SK-N-SH treated with all-trans-retinoic acid at 6 μM for 48 hours (cell line): ENCODE data around the gene RTBDN.

ENCODE experiments used
- BACH2 ChIP-seq: fragments of 250-450 bp; sonication (Bioruptor Pico); IDR thresholded peaks from 2 replicates; pipeline ENCODE4 v1.9.0; 2021; ENCODE audit warnings: mild to moderate bottlenecking, borderline replicate concordance
- CSDC2 ChIP-seq: fragments of 250-450 bp; sonication (Bioruptor Pico); IDR thresholded peaks from 2 replicates; pipeline ENCODE4 v1.5.0; 2020; ENCODE audit warnings: mild to moderate bottlenecking, moderate library complexity
- ESRRG ChIP-seq: fragments of 250-450 bp; sonication (Bioruptor Pico); IDR thresholded peaks from 2 replicates; pipeline ENCODE4 v1.6.1; 2021; ENCODE audit warnings: mild to moderate bottlenecking
- RARB ChIP-seq: fragments of 250-450 bp; sonication (Bioruptor Pico); IDR thresholded peaks from 2 replicates; pipeline ENCODE4 v1.8.0; 2021; ENCODE audit warnings: mild to moderate bottlenecking, moderate library complexity
- TCF4 ChIP-seq: fragments of 250-450 bp; sonication (Bioruptor Pico); IDR thresholded peaks from 2 replicates; pipeline ENCODE4 v1.8.0; 2021; ENCODE audit warnings: mild to moderate bottlenecking, moderate library complexity, borderline replicate concordance
- TOX ChIP-seq: fragments of 250-450 bp; sonication (Bioruptor Pico); IDR thresholded peaks from 2 replicates; pipeline ENCODE4 v1.8.0; 2021; ENCODE audit warnings: mild to moderate bottlenecking, moderate library complexity, borderline replicate concordance
- ZC3H10 ChIP-seq: fragments of 250-450 bp; sonication (Bioruptor Pico); IDR thresholded peaks from 2 replicates; pipeline ENCODE4 v1.5.1; 2021; ENCODE audit warnings: mild to moderate bottlenecking, moderate library complexity
- ZFP30 ChIP-seq: fragments of 450-650 bp; formaldehyde crosslinking; IDR thresholded peaks from 2 replicates; pipeline ENCODE4 v1.5.0; 2022; ENCODE audit warnings: mild to moderate bottlenecking, moderate library complexity
- ZNF565 ChIP-seq: fragments of 450-650 bp; formaldehyde crosslinking; conservative IDR thresholded peaks from 2 replicates; pipeline ENCODE4 v1.5.0; 2020; ENCODE audit warnings: low read depth, mild to moderate bottlenecking, moderate library complexity
- TF ChIP-seq, protein P1 (sequence below): fragments of 250-450 bp; sonication (Bioruptor Pico); IDR thresholded peaks from 2 replicates; pipeline ENCODE4 v1.8.0; 2020; ENCODE audit warnings: mild to moderate bottlenecking, moderate library complexity, borderline replicate concordance
- TF ChIP-seq, protein P2 (sequence below): fragments of 250-450 bp; sonication (Bioruptor Pico); IDR thresholded peaks from 2 replicates; pipeline ENCODE4 v1.8.0; 2021; ENCODE audit warnings: low read depth, mild to moderate bottlenecking, moderate library complexity, borderline replicate concordance
- TF ChIP-seq, protein P3 (sequence below): fragments of 250-450 bp; sonication (Bioruptor Pico); IDR thresholded peaks from 2 replicates; pipeline ENCODE4 v1.5.1; 2021; ENCODE audit warnings: mild to moderate bottlenecking, moderate library complexity

DNA sequence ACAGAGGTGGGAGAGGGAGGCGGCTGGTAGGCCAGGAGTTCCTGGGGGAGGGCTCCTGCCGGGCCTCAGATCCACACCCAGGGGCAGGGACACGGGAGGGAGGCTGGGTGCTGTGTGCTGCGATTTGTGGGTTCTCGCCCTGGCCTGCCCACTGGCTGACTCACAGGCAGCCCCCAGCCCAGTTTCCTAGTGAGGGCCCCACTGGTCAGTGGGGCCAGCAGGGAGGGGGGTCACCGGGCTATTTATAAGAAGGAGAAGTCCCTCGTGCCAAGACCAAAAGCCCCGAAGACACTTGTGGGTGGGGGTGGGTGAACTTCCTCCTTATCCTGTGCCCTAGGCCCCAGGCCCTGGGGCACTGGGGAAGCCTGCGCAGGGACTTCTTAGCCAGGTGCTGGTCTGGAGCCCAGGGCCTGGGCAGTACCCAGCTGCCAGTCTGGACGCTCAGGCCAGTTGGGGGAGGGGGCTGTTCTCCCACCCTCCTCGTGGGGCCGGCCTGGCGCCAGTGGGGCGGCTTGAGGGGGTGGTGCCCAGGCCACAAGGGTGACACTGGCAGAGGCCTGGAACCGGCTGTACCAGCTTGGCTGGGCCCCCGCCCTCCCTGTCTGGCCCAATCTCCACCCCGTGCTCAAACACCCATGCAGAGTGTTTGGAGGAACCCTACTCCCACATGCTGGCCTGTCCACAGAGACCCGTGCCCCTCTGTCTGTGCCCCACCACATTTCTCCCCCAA lies 48.1 kb downstream of the RTBDN start:
- no peak for TF ChIP-seq ZNF565 (CRISPR knock-in tag)
- no peak for TF ChIP-seq ZFP30 (CRISPR knock-in tag)
- TF ChIP-seq CSDC2 = no peak
- no peak for TF ChIP-seq BACH2 (CRISPR knock-in tag)
- TF ChIP-seq TCF4 (CRISPR knock-in tag) = no peak
- TF ChIP-seq, protein P1, sequence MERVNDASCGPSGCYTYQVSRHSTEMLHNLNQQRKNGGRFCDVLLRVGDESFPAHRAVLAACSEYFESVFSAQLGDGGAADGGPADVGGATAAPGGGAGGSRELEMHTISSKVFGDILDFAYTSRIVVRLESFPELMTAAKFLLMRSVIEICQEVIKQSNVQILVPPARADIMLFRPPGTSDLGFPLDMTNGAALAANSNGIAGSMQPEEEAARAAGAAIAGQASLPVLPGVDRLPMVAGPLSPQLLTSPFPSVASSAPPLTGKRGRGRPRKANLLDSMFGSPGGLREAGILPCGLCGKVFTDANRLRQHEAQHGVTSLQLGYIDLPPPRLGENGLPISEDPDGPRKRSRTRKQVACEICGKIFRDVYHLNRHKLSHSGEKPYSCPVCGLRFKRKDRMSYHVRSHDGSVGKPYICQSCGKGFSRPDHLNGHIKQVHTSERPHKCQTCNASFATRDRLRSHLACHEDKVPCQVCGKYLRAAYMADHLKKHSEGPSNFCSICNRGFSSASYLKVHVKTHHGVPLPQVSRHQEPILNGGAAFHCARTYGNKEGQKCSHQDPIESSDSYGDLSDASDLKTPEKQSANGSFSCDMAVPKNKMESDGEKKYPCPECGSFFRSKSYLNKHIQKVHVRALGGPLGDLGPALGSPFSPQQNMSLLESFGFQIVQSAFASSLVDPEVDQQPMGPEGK (CRISPR knock-in tag) = no peak
- no peak for TF ChIP-seq TOX (CRISPR knock-in tag)
- no peak for TF ChIP-seq ESRRG (CRISPR knock-in tag)
- TF ChIP-seq, protein P2, sequence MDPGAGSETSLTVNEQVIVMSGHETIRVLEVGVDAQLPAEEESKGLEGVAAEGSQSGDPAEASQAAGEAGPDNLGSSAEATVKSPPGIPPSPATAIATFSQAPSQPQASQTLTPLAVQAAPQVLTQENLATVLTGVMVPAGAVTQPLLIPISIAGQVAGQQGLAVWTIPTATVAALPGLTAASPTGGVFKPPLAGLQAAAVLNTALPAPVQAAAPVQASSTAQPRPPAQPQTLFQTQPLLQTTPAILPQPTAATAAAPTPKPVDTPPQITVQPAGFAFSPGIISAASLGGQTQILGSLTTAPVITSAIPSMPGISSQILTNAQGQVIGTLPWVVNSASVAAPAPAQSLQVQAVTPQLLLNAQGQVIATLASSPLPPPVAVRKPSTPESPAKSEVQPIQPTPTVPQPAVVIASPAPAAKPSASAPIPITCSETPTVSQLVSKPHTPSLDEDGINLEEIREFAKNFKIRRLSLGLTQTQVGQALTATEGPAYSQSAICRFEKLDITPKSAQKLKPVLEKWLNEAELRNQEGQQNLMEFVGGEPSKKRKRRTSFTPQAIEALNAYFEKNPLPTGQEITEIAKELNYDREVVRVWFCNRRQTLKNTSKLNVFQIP (CRISPR knock-in tag) = no peak
- TF ChIP-seq, protein P3, sequence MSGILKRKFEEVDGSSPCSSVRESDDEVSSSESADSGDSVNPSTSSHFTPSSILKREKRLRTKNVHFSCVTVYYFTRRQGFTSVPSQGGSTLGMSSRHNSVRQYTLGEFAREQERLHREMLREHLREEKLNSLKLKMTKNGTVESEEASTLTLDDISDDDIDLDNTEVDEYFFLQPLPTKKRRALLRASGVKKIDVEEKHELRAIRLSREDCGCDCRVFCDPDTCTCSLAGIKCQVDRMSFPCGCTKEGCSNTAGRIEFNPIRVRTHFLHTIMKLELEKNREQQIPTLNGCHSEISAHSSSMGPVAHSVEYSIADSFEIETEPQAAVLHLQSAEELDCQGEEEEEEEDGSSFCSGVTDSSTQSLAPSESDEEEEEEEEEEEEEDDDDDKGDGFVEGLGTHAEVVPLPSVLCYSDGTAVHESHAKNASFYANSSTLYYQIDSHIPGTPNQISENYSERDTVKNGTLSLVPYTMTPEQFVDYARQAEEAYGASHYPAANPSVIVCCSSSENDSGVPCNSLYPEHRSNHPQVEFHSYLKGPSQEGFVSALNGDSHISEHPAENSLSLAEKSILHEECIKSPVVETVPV (CRISPR knock-in tag) = no peak
- no peak for TF ChIP-seq RARB (CRISPR knock-in tag)
- TF ChIP-seq ZC3H10 = no peak
